ENCODE results near the gene DHX36. TPM values are rescaled to one million over a fixed set of nuclear protein-coding genes. Genes with fewer than 3 reads are reported as not detected.

DHX36 gene
- 48.0 and 57.8 TPM in 2 replicates for total RNA-seq (2014; rRNA removed; shearing (Covaris generic))

GRCh38 chr3:154323891-154324738 lies at the start of gene DHX36:
DHX36 (minus strand) TSS chr3:154324487; CDS start chr3:154324416, 71 bp downstream.
- peak; percentile 80 for DNase-seq
- Histone ChIP-seq H3K4me3 (ENCODE audit: insufficient read depth, low read depth, low read length) (peak within 1 kb of the TSS; percentile 69), H3K27me3 (ENCODE audit: control insufficient read depth, insufficient read depth, low read length) (no peaks in the 10 kb centered on the region), H3K36me3 (replicated peaks; ENCODE audit: control insufficient read depth, insufficient read depth, low read length) (no peaks in the 10 kb centered on the region)

- Histone ChIP-seq H3K27me3 (ENCODE audit: control insufficient read depth, insufficient read depth, low read length) (no peaks in the 10 kb centered on the region), H3K36me3 (replicated peaks; ENCODE audit: control insufficient read depth, insufficient read depth, low read length) (no peaks in the 10 kb centered on the region), H3K4me3 (ENCODE audit: insufficient read depth, low read depth, low read length) (no peak overlapping the region)
- DNase-seq = no peak
Observed at GRCh38 chr3:154367221-154367620, 42.9 kb upstream of the DHX36 start.

DNA sequence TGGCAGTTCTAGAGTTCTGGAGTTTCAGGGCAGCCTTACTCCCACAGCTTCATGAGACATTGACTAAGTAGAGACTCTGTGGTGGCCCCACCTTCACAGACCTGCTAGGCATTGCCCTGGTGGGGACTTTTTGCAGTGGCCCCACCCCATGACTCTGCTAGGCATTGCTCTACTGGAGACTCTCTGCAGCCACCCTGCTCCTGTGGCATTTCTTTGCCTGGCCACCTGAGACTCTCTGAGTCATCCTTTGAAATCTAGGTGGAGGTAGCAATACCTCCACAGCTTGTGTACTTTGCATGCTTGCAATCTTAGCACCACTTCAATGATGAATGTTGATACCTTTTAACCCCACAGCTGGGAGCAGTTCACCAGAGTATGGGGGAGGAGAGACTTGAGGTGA lies 40.6 kb upstream of the DHX36 start:
- Histone ChIP-seq H3K36me3 (replicated peaks; ENCODE audit: control insufficient read depth, insufficient read depth, low read length) (no peaks in the 10 kb centered on the region), H3K27me3 (ENCODE audit: control insufficient read depth, insufficient read depth, low read length) (no peaks in the 10 kb centered on the region), H3K4me3 (ENCODE audit: insufficient read depth, low read depth, low read length) (no peak overlapping the region)
- no peak for DNase-seq

DNA sequence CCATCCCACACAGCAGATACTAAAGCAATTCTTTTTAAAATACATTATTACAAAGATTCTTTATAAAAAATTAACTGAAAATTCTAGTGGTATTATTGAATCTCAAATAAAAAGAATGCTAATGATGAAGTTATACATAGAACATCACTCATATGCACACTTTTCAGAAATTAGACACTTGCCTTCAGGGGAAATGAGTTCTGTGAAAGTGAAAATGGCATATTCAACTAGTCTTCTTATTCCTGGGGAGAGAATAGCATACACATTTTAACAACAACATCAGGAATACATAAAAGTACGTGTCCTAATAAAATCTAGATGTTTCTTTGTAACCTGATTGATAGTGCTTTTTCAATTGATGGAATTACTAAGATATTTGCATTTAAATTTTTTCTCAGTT lies 36.8 kb upstream of the DHX36 start:
- no peak overlapping the region for H3K4me3 ChIP-seq (ENCODE audit: insufficient read depth, low read depth, low read length)

DNA sequence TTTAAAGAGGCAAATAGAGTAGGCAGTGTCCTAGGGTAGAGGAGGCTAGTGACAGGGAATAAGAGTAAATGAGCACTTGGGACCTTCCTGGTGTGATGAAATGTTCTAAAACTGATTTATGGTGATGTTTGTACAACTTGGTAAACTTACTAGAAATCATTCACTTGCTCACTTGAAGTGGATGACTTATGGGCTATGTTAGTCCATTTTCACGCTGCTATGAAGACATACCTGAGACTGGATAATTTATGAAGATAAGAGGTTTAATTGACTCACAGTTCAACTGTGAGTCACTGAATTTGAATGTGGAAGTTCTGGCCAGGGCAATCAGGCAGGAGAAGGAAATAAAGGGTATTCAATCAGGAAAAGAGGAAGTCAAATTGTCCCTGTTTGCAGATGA lies 31.7 kb upstream of the DHX36 start:
- no peak overlapping the region for H3K4me3 ChIP-seq (ENCODE audit: insufficient read depth, low read depth, low read length)
- no peaks in the 10 kb centered on the region for H3K27me3 ChIP-seq (ENCODE audit: control insufficient read depth, insufficient read depth, low read length)
- H3K36me3 ChIP-seq (replicated peaks; ENCODE audit: control insufficient read depth, insufficient read depth, low read length) = no peaks in the 10 kb centered on the region
- DNase-seq = no peak

More for the DNA sequence above, 36.8 kb upstream of the DHX36 start:
- no peak for DNase-seq
- H3K27me3 ChIP-seq (ENCODE audit: control insufficient read depth, insufficient read depth, low read length) = no peaks in the 10 kb centered on the region
- no peaks in the 10 kb centered on the region for H3K36me3 ChIP-seq (replicated peaks; ENCODE audit: control insufficient read depth, insufficient read depth, low read length)

- Histone ChIP-seq H3K4me3 (ENCODE audit: insufficient read depth, low read depth, low read length) (no peak overlapping the region), H3K27me3 (ENCODE audit: control insufficient read depth, insufficient read depth, low read length) (no peaks in the 10 kb centered on the region), H3K36me3 (replicated peaks; ENCODE audit: control insufficient read depth, insufficient read depth, low read length) (no peaks in the 10 kb centered on the region)
- no peak for DNase-seq
Observed at GRCh38 chr3:154349223-154349622, 24.9 kb upstream of the DHX36 start.

- DNase-seq = no peak
- no peak overlapping the region for H3K4me3 ChIP-seq (ENCODE audit: insufficient read depth, low read depth, low read length)
- no peaks in the 10 kb centered on the region for H3K36me3 ChIP-seq (replicated peaks; ENCODE audit: control insufficient read depth, insufficient read depth, low read length)
- H3K27me3 ChIP-seq (ENCODE audit: control insufficient read depth, insufficient read depth, low read length) = no peaks in the 10 kb centered on the region
Observed at GRCh38 chr3:154345422-154346122, 21.3 kb upstream of the DHX36 start.

GRCh38 chr3:154338570-154338969 lies 14.3 kb upstream of the DHX36 start:
- Histone ChIP-seq H3K4me3 (ENCODE audit: insufficient read depth, low read depth, low read length) (no peak overlapping the region), H3K27me3 (ENCODE audit: control insufficient read depth, insufficient read depth, low read length) (no peaks in the 10 kb centered on the region), H3K36me3 (replicated peaks; ENCODE audit: control insufficient read depth, insufficient read depth, low read length) (no peaks in the 10 kb centered on the region)
- DNase-seq = no peak

DNA sequence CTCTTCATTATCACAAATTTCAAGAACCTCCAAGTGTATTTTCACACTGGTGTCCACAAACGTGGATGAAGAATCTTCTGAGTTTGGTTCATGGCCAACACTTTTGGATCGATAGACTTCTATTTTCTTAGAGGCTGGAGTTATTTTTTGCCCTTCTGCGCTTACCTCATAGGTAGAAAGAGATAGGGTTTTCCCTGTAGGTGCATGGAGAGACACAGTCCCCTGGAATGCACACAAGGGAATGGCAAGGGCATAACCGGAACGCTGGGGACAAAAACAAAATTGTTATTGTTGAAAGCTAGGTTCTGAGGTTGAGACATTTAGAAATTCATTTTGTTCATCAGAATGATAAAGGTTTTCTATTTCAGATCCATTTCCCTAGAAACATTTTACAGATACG lies 13.7 kb upstream of the DHX36 start:
- Histone ChIP-seq H3K36me3 (replicated peaks; ENCODE audit: control insufficient read depth, insufficient read depth, low read length) (no peaks in the 10 kb centered on the region), H3K27me3 (ENCODE audit: control insufficient read depth, insufficient read depth, low read length) (no peaks in the 10 kb centered on the region), H3K4me3 (ENCODE audit: insufficient read depth, low read depth, low read length) (no peak overlapping the region)
- no peak for DNase-seq

DNA sequence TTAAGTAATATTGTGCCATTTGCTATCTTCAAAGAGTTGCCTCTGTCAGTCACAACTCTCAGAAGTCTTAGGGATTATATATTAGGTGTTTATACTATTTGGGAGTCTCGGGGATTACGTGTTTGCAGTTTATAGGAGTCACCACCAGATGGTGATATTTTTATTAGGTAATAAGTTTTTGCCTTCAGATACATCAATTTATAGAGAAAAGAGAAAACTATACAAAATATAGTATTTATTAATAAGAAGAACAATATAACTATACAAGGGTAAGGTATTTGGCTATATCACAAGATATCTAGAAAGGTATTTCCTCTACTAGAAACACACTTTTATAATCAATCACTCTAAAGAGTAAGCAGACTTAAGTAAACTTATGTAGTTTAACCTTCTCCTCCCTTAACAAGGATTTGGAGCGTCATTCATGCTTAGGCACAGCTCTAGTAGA lies 10.7 kb upstream of the DHX36 start:
- Histone ChIP-seq H3K27me3 (ENCODE audit: control insufficient read depth, insufficient read depth, low read length) (no peaks in the 10 kb centered on the region), H3K4me3 (ENCODE audit: insufficient read depth, low read depth, low read length) (no peak overlapping the region), H3K36me3 (replicated peaks; ENCODE audit: control insufficient read depth, insufficient read depth, low read length) (no peaks in the 10 kb centered on the region)
- no peak for DNase-seq

DNA sequence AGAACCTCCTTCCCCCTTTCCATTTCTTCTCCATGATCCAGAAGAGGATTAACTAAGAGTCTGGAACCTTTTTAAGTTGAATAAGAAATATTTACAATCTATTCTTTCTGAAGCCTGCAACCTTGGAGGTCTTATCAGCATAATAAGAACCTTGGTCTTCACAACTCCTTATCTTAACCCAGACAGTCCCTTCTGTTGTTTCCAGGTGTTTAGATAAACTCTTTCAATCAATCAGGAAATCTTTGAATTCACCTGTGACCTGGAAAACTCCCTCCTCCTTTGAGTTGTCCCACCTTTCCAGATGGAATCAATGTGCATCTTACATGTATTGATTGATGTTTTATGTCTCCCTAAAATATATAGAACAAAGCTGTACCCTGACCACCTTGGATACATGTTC lies 3.6 kb upstream of the DHX36 start:
- Histone ChIP-seq H3K27me3 (ENCODE audit: control insufficient read depth, insufficient read depth, low read length) (no peaks in the 10 kb centered on the region), H3K36me3 (replicated peaks; ENCODE audit: control insufficient read depth, insufficient read depth, low read length) (no peaks in the 10 kb centered on the region), H3K4me3 (ENCODE audit: insufficient read depth, low read depth, low read length) (no peak overlapping the region)
- DNase-seq = no peak

GRCh38 chr3:154324919-154325318 lies 632 bp upstream of the DHX36 start:
- Histone ChIP-seq H3K4me3 (ENCODE audit: insufficient read depth, low read depth, low read length) (peak overlapping the region; percentile 69; the same call in 1 of the 2 replicates), H3K36me3 (replicated peaks; ENCODE audit: control insufficient read depth, insufficient read depth, low read length) (no peaks in the 10 kb centered on the region), H3K27me3 (ENCODE audit: control insufficient read depth, insufficient read depth, low read length) (no peaks in the 10 kb centered on the region)
- no peak for DNase-seq

- Histone ChIP-seq H3K36me3 (replicated peaks; ENCODE audit: control insufficient read depth, insufficient read depth, low read length) (peaks cover 9% of the 10 kb centered on the region), H3K27me3 (ENCODE audit: control insufficient read depth, insufficient read depth, low read length) (no peaks in the 10 kb centered on the region), H3K4me3 (ENCODE audit: insufficient read depth, low read depth, low read length) (no peak overlapping the region)
- DNase-seq = no peak
Observed at GRCh38 chr3:154316974-154317767, 7.1 kb downstream of the DHX36 start.

- Histone ChIP-seq H3K4me3 (ENCODE audit: insufficient read depth, low read depth, low read length) (no peak overlapping the region), H3K36me3 (replicated peaks; ENCODE audit: control insufficient read depth, insufficient read depth, low read length) (peaks cover 9% of the 10 kb centered on the region), H3K27me3 (ENCODE audit: control insufficient read depth, insufficient read depth, low read length) (no peaks in the 10 kb centered on the region)
- no peak for DNase-seq
Observed at GRCh38 chr3:154314152-154314551, 10.1 kb downstream of the DHX36 start.

All from H7 (cell line).